Measurements from ENCODE around the gene MYO7A.

MYO7A gene

DNA sequence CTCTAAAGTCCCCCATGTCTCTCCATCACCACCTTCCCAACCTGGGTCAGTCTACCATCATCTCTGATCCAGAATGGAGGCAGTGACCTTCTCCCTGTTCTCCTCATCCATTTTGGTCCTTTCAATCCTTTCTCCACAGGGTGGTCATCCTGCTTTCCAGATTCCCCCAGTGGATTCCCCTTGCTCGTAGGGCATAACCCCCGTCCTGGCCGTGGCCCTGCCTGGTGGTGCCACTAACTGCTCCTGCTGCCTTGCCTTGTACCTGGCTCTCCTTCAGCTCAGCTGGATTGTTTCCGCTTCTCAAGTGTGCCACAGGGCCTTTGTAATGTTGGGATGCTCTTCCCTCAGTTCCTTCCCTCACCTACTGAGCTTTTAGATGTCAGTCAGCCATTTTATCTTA is 81.6 kb downstream of the MYO7A start:
- no peaks in the 10 kb centered on the region for H3K36me3 ChIP-seq (ENCODE audit: control insufficient read depth, insufficient read depth, low read length, severe bottlenecking)
- peaks cover 7% of the 10 kb centered on the region for H3K4me1 ChIP-seq (ENCODE audit: control insufficient read depth, insufficient read depth, low read length)
- H3K9ac ChIP-seq (ENCODE audit: low read length) = no peak overlapping the region

DNA sequence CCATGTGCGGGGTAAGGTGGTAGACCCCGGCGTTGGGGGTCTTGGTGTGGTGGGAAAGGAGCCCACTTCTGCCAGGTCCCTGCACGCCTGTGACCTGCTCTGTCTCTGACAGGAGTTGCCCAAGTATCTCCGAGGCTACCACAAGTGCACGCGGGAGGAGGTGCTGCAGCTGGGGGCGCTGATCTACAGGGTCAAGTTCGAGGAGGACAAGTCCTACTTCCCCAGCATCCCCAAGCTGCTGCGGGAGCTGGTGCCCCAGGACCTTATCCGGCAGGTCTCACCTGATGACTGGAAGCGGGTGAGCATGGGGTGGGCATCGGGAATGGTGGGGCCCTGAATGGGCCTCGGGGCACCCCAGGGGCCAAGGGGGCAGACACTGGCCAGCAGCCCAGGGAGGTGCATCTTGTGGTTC is 83.0 kb downstream of the MYO7A start:
- peaks cover 7% of the 10 kb centered on the region for H3K4me1 ChIP-seq (ENCODE audit: control insufficient read depth, insufficient read depth, low read length)
- H3K27me3 ChIP-seq (replicated peaks; ENCODE audit: control insufficient read depth, insufficient read depth, low read length) = no peaks in the 10 kb centered on the region
- H3K9me3 ChIP-seq (ENCODE audit: control insufficient read depth, low read length) = no peaks in the 10 kb centered on the region
- no peak for DNase-seq (ENCODE audit: low read depth)
- no peak overlapping the region for H3K4me3 ChIP-seq (ENCODE audit: low read length)
- no peaks in the 10 kb centered on the region for H3K36me3 ChIP-seq (ENCODE audit: control insufficient read depth, insufficient read depth, low read length, severe bottlenecking)
- H3K9ac ChIP-seq (ENCODE audit: low read length) = no peak overlapping the region

More for the DNA sequence above, 81.6 kb downstream of the MYO7A start:
- Histone ChIP-seq H3K9me3 (ENCODE audit: control insufficient read depth, low read length) (no peaks in the 10 kb centered on the region), H3K27me3 (replicated peaks; ENCODE audit: control insufficient read depth, insufficient read depth, low read length) (no peaks in the 10 kb centered on the region), H3K4me3 (ENCODE audit: low read length) (no peak overlapping the region)
- no peak for DNase-seq (ENCODE audit: low read depth)

GRCh38 chr11:77211594-77212251 is 83.7 kb downstream of the MYO7A start:
- Histone ChIP-seq H3K36me3 (ENCODE audit: control insufficient read depth, insufficient read depth, low read length, severe bottlenecking) (no peaks in the 10 kb centered on the region), H3K4me3 (ENCODE audit: low read length) (no peak overlapping the region), H3K27me3 (replicated peaks; ENCODE audit: control insufficient read depth, insufficient read depth, low read length) (no peaks in the 10 kb centered on the region), H3K4me1 (ENCODE audit: control insufficient read depth, insufficient read depth, low read length) (peaks cover 7% of the 10 kb centered on the region), H3K9me3 (ENCODE audit: control insufficient read depth, low read length) (no peaks in the 10 kb centered on the region), H3K9ac (ENCODE audit: low read length) (no peak overlapping the region)
- DNase-seq (ENCODE audit: low read depth) = no peak

- H3K4me3 ChIP-seq (ENCODE audit: low read length) = no peak overlapping the region
- peaks cover 7% of the 10 kb centered on the region for H3K9me3 ChIP-seq (ENCODE audit: control insufficient read depth, low read length)
- peaks cover 7% of the 10 kb centered on the region for H3K4me1 ChIP-seq (ENCODE audit: control insufficient read depth, insufficient read depth, low read length)
- H3K9ac ChIP-seq (ENCODE audit: low read length) = no peak overlapping the region
- no peaks in the 10 kb centered on the region for H3K36me3 ChIP-seq (ENCODE audit: control insufficient read depth, insufficient read depth, low read length, severe bottlenecking)
- DNase-seq (ENCODE audit: low read depth) = no peak
- H3K27me3 ChIP-seq (replicated peaks; ENCODE audit: control insufficient read depth, insufficient read depth, low read length) = no peaks in the 10 kb centered on the region
Observed at GRCh38 chr11:77212314-77213007, 84.4 kb downstream of the MYO7A start.

DNA sequence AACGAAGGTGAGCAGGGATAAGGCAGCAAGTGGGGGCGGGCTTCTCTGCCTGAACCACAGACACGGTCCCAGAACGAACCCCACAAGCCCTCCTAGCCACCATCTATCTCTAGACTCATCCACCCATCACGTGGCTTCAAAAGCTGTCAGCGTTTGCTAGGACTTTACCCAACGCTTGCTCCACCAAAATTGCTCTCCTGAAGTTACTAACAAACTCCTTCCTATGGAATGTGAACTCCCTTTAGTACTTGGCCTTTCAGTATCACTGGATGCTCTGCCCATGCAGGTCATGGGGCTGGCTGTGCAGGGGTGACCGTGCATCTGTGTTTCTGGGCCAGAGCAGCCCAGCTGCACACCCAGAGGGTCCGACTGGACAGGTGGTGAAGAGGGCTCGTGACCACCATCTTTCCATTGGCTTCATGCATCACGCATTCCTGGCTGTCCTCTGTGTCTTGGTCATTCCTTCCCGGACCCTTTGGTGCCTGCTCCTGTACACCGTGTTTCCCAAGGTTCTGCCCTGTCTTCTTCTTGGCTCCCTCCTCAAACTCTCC is 85.1 kb downstream of the MYO7A start:
- DNase-seq (ENCODE audit: low read depth) = no peak
- Histone ChIP-seq H3K4me3 (ENCODE audit: low read length) (no peak overlapping the region), H3K9me3 (ENCODE audit: control insufficient read depth, low read length) (peaks cover 7% of the 10 kb centered on the region), H3K4me1 (ENCODE audit: control insufficient read depth, insufficient read depth, low read length) (peaks cover 3% of the 10 kb centered on the region), H3K36me3 (ENCODE audit: control insufficient read depth, insufficient read depth, low read length, severe bottlenecking) (no peaks in the 10 kb centered on the region), H3K27me3 (replicated peaks; ENCODE audit: control insufficient read depth, insufficient read depth, low read length) (no peaks in the 10 kb centered on the region), H3K9ac (ENCODE audit: low read length) (no peak overlapping the region)

DNA sequence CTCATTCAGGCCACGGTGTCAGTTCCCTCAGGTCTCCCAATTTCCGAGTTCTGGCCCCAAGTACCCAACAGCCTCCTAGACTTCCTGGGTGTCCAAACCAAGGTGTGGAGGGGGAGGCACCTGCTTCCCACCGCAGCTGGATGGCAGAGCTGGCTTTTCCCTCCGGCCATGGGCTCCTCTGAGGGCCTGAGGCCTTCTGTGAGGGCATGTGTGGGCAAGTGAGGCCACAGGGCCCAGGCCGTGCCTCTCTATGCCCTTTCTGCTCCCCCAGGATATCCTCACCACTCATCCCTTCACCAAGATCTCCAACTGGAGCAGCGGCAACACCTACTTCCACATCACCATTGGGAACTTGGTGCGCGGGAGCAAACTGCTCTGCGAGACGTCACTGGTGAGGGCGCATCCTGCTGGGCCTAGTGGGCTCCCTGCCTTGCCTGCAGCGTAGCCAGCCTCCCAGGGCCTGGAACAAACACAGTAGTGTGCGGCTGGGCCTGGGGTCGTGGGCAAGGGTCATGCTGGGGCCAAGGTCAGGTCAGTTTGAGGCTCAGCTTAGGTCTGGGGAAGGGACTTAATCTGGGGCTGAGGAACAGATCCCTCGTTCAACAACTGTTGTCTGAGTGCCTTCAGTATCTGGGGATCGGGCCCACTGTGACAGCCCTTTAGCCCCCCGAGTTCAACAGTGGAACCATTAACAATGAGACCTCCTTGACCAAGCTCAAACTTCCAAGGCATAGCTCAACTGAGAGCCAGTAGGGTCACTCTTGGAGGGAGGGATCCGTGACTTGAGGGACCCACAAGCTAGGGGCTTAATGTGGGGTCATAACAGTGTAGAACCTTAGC is 85.8 kb downstream of the MYO7A start:
- H3K9me3 ChIP-seq (ENCODE audit: control insufficient read depth, low read length) = peaks cover 7% of the 10 kb centered on the region
- no peak overlapping the region for H3K9ac ChIP-seq (ENCODE audit: low read length)
- no peaks in the 10 kb centered on the region for H3K36me3 ChIP-seq (ENCODE audit: control insufficient read depth, insufficient read depth, low read length, severe bottlenecking)
- no peaks in the 10 kb centered on the region for H3K4me1 ChIP-seq (ENCODE audit: control insufficient read depth, insufficient read depth, low read length)
- no peaks in the 10 kb centered on the region for H3K27me3 ChIP-seq (replicated peaks; ENCODE audit: control insufficient read depth, insufficient read depth, low read length)
- DNase-seq (ENCODE audit: low read depth) = no peak
- no peak overlapping the region for H3K4me3 ChIP-seq (ENCODE audit: low read length)

- Histone ChIP-seq H3K9ac (ENCODE audit: low read length) (no peak overlapping the region), H3K36me3 (ENCODE audit: control insufficient read depth, insufficient read depth, low read length, severe bottlenecking) (no peaks in the 10 kb centered on the region), H3K9me3 (ENCODE audit: control insufficient read depth, low read length) (peaks cover 7% of the 10 kb centered on the region), H3K27me3 (replicated peaks; ENCODE audit: control insufficient read depth, insufficient read depth, low read length) (no peaks in the 10 kb centered on the region), H3K4me3 (ENCODE audit: low read length) (no peak overlapping the region), H3K4me1 (ENCODE audit: control insufficient read depth, insufficient read depth, low read length) (no peaks in the 10 kb centered on the region)
- DNase-seq (ENCODE audit: low read depth) = no peak
Observed at GRCh38 chr11:77214557-77214956, 86.5 kb downstream of the MYO7A start.

DNA sequence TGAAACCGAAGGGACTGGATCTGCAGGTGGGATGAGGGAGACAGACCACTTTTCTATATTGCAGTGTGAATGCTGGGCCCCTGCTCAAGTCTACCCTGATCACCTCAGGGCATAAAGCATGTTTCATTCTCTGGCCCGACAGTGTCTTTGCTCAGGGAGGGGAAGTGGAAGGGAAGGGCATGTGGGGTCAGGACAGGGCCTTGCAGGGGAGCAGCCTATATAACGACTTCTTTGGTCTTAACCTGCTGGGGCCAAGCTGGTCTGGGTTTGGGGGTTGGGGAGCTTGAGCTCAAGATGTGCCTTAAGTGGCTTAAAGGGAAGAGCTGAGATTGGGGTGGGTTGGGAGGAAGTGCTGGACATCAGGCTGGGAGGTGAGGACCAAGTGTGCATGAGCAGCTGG is 87.1 kb downstream of the MYO7A start:
- Histone ChIP-seq H3K4me3 (ENCODE audit: low read length) (no peak overlapping the region), H3K36me3 (ENCODE audit: control insufficient read depth, insufficient read depth, low read length, severe bottlenecking) (no peaks in the 10 kb centered on the region), H3K9ac (ENCODE audit: low read length) (no peak overlapping the region), H3K9me3 (ENCODE audit: control insufficient read depth, low read length) (peaks cover 7% of the 10 kb centered on the region), H3K27me3 (replicated peaks; ENCODE audit: control insufficient read depth, insufficient read depth, low read length) (no peaks in the 10 kb centered on the region), H3K4me1 (ENCODE audit: control insufficient read depth, insufficient read depth, low read length) (no peaks in the 10 kb centered on the region)
- no peak for DNase-seq (ENCODE audit: low read depth)

DNA sequence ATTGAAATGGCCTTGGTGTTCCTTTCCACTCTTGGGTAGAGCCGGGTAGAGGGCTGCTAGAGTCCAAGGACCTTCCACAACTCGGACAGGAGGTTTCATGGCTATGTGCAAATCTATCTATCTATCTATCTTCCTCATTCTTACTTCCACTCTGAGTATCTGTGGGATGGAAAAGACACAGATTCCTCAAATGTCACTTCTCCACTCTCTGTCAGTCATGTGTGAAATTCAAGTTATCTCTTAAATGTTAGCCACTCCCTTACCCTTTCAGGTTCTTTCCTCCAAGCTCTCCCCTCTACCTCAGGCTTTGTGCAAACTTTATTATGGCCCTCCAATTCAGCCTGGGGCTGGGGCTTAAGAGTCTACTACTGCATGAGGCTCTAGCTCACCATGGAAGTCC is 89.1 kb downstream of the MYO7A start:
- no peaks in the 10 kb centered on the region for H3K36me3 ChIP-seq (ENCODE audit: control insufficient read depth, insufficient read depth, low read length, severe bottlenecking)
- H3K9ac ChIP-seq (ENCODE audit: low read length) = no peak overlapping the region
- H3K9me3 ChIP-seq (ENCODE audit: control insufficient read depth, low read length) = peaks cover 7% of the 10 kb centered on the region
- no peak overlapping the region for H3K4me3 ChIP-seq (ENCODE audit: low read length)
- no peaks in the 10 kb centered on the region for H3K27me3 ChIP-seq (replicated peaks; ENCODE audit: control insufficient read depth, insufficient read depth, low read length)
- H3K4me1 ChIP-seq (ENCODE audit: control insufficient read depth, insufficient read depth, low read length) = no peaks in the 10 kb centered on the region
- no peak for DNase-seq (ENCODE audit: low read depth)

DNA sequence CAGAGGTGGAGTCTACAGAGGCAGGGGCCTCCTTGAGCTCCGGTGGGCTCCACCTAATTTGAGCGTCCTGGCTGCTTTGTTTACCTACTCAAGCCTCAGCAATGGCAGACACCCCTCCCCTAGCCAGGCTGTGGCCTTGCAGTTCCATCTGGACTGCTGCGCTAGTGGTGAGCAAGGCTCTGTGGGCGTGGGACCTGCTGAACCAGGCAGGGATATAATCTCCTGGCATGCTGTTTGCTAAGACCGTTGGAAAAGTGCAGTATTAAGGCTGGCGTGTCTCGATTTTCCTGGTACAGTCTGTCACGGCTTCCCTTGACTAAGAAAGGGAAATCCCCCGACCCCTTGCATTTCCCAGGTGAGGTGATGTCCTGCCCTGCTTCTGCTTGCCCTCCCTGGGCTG is 95.8 kb downstream of the MYO7A start:
- Histone ChIP-seq H3K27me3 (replicated peaks; ENCODE audit: control insufficient read depth, insufficient read depth, low read length) (peaks cover 3% of the 10 kb centered on the region), H3K36me3 (ENCODE audit: control insufficient read depth, insufficient read depth, low read length, severe bottlenecking) (no peaks in the 10 kb centered on the region), H3K9me3 (ENCODE audit: control insufficient read depth, low read length) (peaks cover 6% of the 10 kb centered on the region), H3K4me3 (ENCODE audit: low read length) (no peak overlapping the region), H3K9ac (ENCODE audit: low read length) (no peak overlapping the region), H3K4me1 (ENCODE audit: control insufficient read depth, insufficient read depth, low read length) (no peaks in the 10 kb centered on the region)
- no peak for DNase-seq (ENCODE audit: low read depth)

All from adipocyte (in vitro differentiated cells).